Activated CD4-positive, CD25-positive, alpha-beta regulatory T cell treated with anti-CD3 and anti-CD28 coated beads, Interleukin-2, amount 50 U/mL, for 24 hours (primary cell): ENCODE results near the gene RPL37A.
"Not testable (repeated sequence)": the region's sequence is repeated elsewhere in the genome, so short reads cannot be mapped to it uniquely, and the experiment has no call there.

Experiments used
- ATAC-seq, 2 donors: fragments of 150-1000 bp; cut with Tn5 transposase; one replicate each; pipeline ENCODE4 v1.10.0; 2021; ENCODE audit warnings: mild to moderate bottlenecking in 1 of 2, moderate library complexity in 1 of 2

Gene RPL37A

DNA sequence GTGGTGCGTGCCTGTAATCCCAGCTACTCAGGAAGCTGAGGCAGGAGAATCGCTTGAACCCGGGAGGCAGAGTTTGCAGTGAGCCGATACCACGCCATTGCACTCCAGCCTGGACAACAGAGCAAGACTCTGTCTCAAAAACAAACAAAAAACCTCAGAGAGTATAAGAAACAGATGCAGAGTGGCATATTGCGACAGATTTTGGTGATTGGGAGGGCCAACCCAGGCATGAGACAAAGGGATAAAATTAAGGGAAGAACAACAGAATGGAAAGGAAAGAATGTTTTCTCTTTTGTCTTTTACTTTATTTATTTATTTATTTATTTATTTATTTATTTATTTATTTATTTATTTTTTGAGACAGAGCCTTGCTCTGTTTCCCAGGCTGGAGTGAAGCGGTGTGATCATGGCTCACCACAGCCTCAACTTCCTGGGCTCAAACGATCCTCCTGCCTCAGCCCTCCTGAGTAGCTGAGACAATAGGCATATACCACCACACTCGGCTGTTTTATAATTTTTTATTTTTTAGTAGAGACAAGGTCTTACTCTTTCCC lies 20.0 kb downstream of the RPL37A start:
- ATAC-seq: not testable (repeated sequence)

DNA sequence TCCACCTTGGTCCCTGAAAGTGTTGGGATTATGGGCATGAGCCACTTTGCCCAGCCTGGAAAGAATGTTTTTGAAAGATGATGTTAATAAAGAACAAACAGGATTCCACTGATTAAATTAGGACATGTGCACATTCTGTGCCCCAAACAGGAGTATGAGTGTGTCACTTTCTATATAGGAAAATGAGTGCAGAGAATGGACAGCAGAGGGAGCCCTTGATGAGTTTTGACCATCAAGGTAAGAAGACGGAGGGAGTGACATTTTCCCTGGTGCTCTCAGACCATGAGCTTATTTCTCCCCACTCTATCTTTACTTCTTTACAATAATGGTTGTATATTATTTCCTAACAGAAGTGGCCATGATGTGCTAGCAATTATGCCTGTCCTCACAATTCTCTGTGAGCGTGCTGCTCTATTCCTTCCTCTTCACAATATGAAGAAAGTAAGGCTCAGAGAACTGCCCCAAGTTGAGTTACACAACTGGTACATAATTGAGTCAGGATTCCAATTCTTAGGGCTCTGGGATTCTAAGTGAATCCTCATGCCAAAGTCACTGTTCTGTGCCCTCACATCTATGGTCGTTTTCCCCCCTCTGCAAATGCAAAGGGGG lies 20.6 kb downstream of the RPL37A start:
- peak in 1 of 2 donors; percentile 78 for ATAC-seq

DNA sequence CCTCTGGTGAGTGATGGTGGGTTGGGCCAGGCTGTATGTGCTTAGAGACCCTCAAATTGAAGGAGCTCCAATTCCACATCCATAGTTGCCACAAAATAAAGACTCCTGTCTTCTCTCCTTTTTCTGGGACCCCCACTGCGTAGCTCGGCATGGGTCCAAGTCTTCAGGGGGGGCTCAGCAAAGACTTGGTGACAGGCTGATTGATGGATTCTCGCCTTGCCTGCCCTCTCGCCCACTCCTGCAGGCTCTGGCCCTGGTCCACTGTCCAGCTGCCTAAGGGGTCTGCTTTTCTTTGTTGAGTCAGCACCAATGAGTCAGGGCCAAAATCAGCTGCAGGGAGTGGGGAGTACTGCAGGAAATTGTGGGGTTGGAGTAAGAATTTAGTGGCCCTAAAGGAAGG lies 21.5 kb downstream of the RPL37A start:
- no peak for ATAC-seq

DNA sequence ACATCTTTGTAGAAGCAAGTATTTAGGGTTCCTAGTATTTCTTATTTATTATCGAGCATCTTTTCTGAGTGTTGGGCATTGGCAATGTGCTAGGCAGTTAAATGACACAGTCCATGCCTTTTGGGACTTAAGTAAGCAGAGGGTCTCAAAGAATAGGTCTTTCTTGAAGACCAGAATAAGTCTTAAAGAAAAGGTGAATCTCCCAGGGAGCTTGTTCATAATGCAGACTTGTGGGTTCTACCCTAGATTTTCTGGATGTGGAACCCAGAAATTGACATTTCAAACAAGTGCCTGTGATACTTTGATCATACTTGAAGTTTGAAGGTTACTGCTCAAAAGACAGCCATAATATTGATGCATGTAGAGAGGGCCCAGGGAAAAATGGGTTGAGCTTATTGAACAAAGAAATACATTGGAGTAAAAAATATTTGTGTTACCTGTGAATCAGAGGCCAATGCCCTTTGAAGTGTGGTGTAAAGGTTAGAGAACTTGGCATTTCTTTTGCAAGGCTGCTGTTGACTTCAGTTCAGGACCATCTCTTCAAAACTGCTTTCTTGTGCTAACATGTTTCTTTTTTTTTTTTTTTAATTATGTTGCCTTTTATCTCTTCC lies 24.4 kb downstream of the RPL37A start:
- ATAC-seq: no peak

DNA sequence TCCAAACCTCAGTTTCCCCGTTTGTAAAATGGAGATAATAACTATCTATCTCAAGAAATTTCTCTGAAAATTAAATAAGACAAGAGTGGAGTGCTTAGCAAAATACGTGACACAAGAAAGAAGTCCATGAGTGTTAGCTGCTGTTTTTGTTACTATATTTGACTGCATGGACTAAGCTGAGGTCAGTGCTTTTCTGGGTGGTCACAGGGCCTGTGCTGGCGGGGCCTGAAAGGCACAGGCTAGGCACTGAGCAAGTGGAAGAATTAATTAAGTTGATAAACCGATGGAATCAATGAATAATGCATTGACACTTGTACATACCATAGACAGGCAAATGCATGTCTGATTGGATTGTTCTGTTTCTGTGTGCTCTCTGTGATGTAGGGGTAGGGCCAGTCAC lies 27.3 kb downstream of the RPL37A start:
- no peak for ATAC-seq

DNA sequence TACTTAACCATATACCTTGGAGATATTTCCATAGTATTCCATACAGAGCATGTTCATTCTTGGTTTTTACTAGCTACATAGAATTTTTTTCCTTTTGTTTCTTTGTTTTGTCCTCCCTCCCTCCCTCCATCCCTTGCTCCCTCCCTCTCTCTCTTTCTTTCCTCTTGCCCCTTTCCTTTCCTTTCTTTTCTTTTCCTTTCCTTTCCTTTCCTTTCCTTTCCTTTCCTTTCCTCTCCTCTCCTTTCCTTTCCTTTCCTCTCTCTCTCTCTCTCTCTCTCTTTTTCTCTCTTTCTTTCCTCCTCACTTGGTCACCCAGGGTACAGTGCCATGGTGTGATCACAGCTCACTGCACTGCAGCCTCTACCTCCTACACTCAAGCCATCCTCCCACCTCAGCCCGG lies 28.3 kb downstream of the RPL37A start:
- ATAC-seq: no peak

DNA sequence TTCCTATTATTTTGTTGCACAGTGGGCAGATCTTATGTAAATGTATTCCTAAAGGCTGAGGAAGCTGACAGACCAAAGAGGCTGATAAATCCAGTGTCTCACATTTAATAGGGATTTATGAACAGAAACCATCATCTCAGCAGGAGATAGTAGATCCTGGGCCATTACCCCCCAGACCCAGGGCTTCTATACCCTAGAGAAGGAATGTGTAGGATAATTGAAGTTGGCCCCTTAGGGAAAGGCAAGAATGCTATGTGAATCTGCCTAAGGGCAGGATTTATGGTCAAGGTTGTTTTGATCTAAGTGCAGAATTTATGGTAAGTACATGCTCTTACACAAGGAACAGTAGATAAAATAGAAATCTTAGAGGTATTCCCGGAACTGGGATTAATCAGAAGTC lies 29.0 kb downstream of the RPL37A start:
- no peak for ATAC-seq

DNA sequence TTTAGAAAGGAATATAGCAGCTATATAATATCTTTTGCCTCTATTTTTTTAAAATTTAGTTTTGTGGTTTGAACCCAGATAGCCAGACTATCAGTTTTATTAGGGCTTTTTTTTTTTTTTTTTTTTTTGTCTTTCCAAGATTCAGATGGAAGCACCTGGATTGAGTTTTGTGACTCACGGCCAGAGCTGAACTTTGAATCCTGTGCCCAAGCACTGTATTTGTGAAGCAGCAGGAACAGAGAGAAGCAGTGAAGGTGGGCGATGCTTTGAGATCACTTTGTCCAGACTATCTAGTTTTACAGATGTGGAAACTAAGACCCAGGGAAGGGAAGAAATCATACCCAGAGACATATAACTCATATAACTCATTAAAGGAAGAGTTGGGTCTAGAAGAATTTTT lies 33.9 kb downstream of the RPL37A start:
- ATAC-seq: no peak

DNA sequence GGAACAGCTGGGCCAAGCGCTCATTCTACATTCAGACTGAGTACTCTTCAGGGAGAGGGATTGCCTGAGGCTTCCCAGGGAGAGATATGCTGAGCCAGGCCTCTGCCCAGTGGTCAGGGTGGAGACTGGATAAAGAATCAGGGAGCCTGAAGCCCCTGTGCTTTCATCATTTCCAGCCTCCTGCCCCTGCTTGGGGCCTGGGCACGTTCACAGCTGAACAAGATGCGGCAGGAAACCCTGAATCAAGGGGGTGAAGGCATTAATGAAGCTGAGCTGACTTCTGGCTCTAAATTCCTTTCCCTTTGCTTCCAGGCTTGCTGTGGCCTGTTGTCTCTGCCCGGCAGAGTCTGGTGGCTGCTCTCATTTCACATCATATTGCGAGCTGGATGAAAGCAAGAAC lies 35.0 kb downstream of the RPL37A start:
- ATAC-seq: no peak

DNA sequence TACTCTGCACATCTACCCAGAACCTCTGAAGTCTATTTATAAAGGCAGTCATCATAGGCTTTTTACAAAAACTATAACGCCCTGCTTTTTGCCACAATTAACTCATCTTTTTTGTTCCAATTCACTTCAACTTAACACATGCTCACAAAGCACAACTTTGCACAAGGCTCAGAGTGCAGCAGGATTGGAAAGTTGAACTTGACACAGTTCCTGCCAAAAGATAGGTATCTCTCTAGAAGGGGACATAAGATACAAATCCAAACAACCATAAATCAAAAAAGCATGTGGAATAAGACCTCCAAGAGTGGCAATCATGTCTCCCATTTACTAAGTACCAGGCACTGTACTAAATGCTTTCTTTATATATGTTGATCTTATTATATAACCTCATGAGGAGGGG lies 36.2 kb downstream of the RPL37A start:
- no peak for ATAC-seq

GRCh38 chr2:216535454-216535995 lies 36.9 kb downstream of the RPL37A start:
- ATAC-seq: no peak

- ATAC-seq: no peak
Observed at GRCh38 chr2:216536734-216537210, 38.1 kb downstream of the RPL37A start.

DNA sequence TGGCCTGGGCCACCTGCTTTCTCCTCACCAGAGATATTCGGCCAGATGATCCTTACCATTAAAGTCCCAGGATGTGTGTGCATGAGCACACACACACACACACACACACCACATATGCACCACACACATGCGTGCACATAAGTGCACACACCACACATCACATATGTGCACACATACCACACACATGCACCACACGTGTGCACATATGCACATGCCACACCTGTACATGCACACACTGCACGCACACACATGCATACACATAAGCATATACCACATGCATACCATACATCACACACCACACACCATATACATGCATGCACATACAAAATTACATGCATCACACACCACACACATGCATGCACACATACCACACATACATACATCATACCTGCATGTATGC lies 38.7 kb downstream of the RPL37A start:
- ATAC-seq: no peak

GRCh38 chr2:216538538-216538937 lies 39.9 kb downstream of the RPL37A start:
- ATAC-seq: no peak

- ATAC-seq: no peak
Observed at GRCh38 chr2:216539120-216539519, 40.5 kb downstream of the RPL37A start.

DNA sequence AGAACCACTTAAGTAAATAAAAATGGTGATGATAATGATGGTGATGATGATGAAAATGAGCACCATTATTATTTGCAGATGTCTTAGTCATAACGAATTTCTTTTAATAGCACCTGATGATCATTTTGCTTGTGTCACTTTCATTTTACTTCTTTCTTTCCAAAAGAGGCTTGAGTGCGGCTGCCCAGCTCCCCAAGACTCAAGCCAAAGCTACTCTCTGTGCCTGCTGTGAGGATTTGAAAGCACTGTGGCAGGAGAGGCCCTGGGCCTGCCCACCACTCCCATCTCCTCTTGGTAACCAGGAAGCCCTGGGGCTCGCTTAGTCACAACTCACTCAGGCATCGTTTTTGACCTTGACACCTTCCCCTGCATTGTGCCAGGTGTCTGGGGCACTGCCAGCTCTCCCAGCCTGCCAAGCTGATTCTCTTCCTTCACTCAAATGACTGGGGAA lies 41.2 kb downstream of the RPL37A start:
- no peak for ATAC-seq

GRCh38 chr2:216540920-216541319 lies 42.3 kb downstream of the RPL37A start:
- no peak for ATAC-seq

DNA sequence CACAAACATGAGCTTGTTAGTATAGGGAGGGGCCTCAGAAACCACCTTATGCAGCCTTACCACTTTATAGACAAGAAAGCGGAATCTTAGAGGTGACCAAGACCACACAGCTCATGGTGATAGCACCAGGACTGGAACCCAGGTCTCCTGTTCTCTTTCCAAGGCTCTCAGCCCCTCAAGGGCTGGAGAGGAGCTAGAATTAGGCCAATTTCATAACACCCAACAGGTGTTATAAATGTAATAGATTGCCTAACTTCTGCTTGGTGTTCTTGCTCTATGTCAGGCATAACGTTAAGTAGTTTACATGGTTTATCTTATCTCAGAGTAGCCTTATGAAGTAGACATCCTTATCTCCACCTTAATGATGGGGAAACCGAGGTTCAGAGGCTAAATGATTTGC lies 42.9 kb downstream of the RPL37A start:
- ATAC-seq: no peak

- no peak for ATAC-seq
Observed at GRCh38 chr2:216545359-216545758, 46.7 kb downstream of the RPL37A start.

DNA sequence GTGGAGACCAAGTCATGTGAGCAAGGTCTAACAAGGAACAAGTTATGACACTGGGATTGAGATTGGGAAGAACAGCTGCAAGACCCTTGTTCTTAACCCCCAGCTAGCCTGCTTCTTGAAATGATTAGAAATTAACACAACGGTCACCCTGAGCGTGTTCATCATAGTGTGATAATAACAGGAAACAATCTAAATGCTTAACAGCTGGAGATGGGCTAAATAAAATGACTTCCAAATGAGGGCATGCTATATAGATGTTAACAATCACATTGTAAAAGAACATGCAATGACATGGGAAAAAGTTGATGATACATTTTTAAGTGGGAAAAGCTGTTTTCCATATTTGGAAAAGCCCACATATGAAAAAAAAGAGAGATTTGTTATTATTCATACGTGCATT lies 47.6 kb downstream of the RPL37A start:
- no peak for ATAC-seq

GRCh38 chr2:216546641-216547403 lies 48.2 kb downstream of the RPL37A start:
- no peak for ATAC-seq

- no peak for ATAC-seq
Observed at GRCh38 chr2:216548901-216549331, 50.3 kb downstream of the RPL37A start.

DNA sequence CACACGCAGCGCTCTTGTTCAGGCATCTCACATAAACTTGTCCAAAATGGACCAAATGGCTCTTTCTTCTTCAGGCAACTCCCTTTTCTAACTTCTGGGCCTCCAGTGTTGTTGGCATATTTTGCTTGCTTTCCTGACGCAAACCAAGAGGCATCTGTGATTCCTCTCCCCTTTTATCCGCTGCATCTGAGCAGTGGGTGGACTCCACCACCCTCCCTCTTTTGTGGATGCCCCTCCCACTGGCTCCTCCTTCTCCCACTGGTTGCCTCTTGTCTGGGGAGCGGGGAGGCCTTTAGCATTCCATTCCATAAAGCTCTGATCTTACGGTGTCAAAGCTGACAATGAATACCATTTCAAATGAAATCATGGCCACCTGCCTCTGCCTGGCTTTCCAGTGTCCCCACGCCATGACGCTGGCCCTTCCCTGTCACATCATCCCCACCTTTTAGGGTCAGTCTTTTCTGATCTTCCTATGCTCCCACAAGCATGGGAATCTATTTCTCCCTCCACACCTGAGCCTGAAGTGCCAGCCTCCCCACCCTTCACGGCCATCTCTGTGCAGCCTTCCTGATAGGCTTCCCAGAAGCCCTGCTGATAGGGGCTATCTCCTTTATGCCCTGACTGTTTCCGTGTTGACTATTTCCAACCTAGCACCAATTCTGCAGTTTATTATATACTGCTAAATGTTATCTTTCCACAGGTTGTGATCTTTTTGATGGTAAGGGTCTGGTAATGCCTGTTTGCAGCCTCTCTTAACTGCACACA lies 51.5 kb downstream of the RPL37A start:
- ATAC-seq: no peak
